BLaER1 treated with 17β-estradiol and CSF1 and Interleukin-3, amounts not matched to agents 10 nM and 100 nM (cell line): ENCODE results near the gene HHIPL1.
A peak's percentile ranks its signal among the peaks of the same experiment; 100 is the strongest.

Experiments used
- H3K27ac ChIP-seq, 11 experiments: shearing (Covaris generic); formaldehyde crosslinking; 2 replicates each; pipeline ENCODE4 v1.8.1; 2022
- H3K27me3 ChIP-seq, 11 experiments: shearing (Covaris generic); formaldehyde crosslinking; 2 replicates each; pipeline ENCODE4 v1.8.1; 2022
- H3K36me3 ChIP-seq, 11 experiments: shearing (Covaris generic); formaldehyde crosslinking; 2 replicates each; pipeline ENCODE4 v1.8.1; 2022
- H3K4me1 ChIP-seq, 10 experiments: shearing (Covaris generic); formaldehyde crosslinking; 2 replicates each; pipeline ENCODE4 v1.8.1; 2022
- H3K4me2 ChIP-seq, 11 experiments: shearing (Covaris generic); formaldehyde crosslinking; 2 replicates each; pipeline ENCODE4 v1.8.1; 2022
- H3K4me3 ChIP-seq, 10 experiments: shearing (Covaris generic); formaldehyde crosslinking; 2 replicates each; pipeline ENCODE4 v1.8.1; 2022
- H3K9ac ChIP-seq, 11 experiments: shearing (Covaris generic); formaldehyde crosslinking; 2 replicates each; pipeline ENCODE4 v1.8.1; 2022
- H3K9me3 ChIP-seq, 11 experiments: shearing (Covaris generic); formaldehyde crosslinking; replicated peaks in 1 of 11; 2 replicates each; pipeline ENCODE4 v1.8.1; 2022
- H4K20me1 ChIP-seq, 11 experiments: shearing (Covaris generic); formaldehyde crosslinking; 2 replicates each; pipeline ENCODE4 v1.8.1; 2022
- Cebpa-rat ChIP-seq, 11 experiments: shearing (Covaris generic); IDR thresholded peaks; 2 replicates each; pipeline ENCODE4 v1.8.1; 2022

HHIPL1 gene

GRCh38 chr14:99670361-99671234, 25.7 kb downstream of the HHIPL1 start:
- Histone ChIP-seq H3K36me3 (no peaks in the 10 kb centered on the region), H3K4me2 (peak overlapping the region in 3 of 11 experiments; percentile 78 to 86 (median 80); a peak in 3 of 22 replicates), H3K27ac (peak overlapping the region in 2 of 11 experiments; percentile 6 to 72; a peak in 4 of 22 replicates), H3K9ac (no peak overlapping the region), H3K9me3 (no peaks in the 10 kb centered on the region), H3K4me1 (peaks cover 41 to 59% (median 50%) of the 10 kb centered on the region in 10 experiments), H3K4me3 (no peak overlapping the region), H4K20me1 (no peaks in the 10 kb centered on the region), H3K27me3 (no peaks in the 10 kb centered on the region)
- no peak for TF ChIP-seq Cebpa-rat (IDR thresholded peaks at IDR 0.05)

GRCh38 chr14:99671235-99672224, 26.6 kb downstream of the HHIPL1 start:
- H3K4me3 ChIP-seq: no peak overlapping the region
- no peaks in the 10 kb centered on the region for H4K20me1 ChIP-seq
- peak overlapping the region; percentile 51 to 86 (median 78); a peak in 20 of 22 replicates for H3K27ac ChIP-seq
- TF ChIP-seq Cebpa-rat (IDR thresholded peaks at IDR 0.05): no peak
- H3K4me1 ChIP-seq: peaks cover 40 to 53% (median 45%) of the 10 kb centered on the region in 10 experiments
- H3K9ac ChIP-seq: peak overlapping the region in 7 of 11 experiments; percentile 38 to 66 (median 59); a peak in 11 of 22 replicates
- H3K27me3 ChIP-seq: no peaks in the 10 kb centered on the region
- no peaks in the 10 kb centered on the region for H3K36me3 ChIP-seq
- H3K9me3 ChIP-seq: no peaks in the 10 kb centered on the region; a peak in 1 of 22 replicates
- H3K4me2 ChIP-seq: peak overlapping the region; percentile 65 to 86 (median 80)

- Histone ChIP-seq H3K9me3 (peaks cover 7 to 11% (median 9%) of the 10 kb centered on the region in 11 experiments), H3K27me3 (no peaks in the 10 kb centered on the region), H3K27ac (peak overlapping the region; percentile 62 to 86 (median 78)), H3K4me1 (peaks cover 28 to 46% (median 42%) of the 10 kb centered on the region in 10 experiments), H3K9ac (peak overlapping the region; percentile 2 to 68 (median 58); a peak in 19 of 22 replicates), H3K4me3 (no peak overlapping the region), H3K4me2 (peak overlapping the region; percentile 65 to 86 (median 80)), H3K36me3 (peaks cover 0 to 5% (median 2%) of the 10 kb centered on the region in 11 experiments; a peak in 4 of 22 replicates), H4K20me1 (no peaks in the 10 kb centered on the region)
- no peak for TF ChIP-seq Cebpa-rat (IDR thresholded peaks at IDR 0.05)
These were observed 27.8 kb downstream of the HHIPL1 start for GRCh38 chr14:99672506-99673304.

GRCh38 chr14:99673305-99674063, 28.6 kb downstream of the HHIPL1 start:
- Histone ChIP-seq H3K4me2 (peak overlapping the region; percentile 65 to 86 (median 78)), H3K36me3 (peaks cover 0 to 10% (median 5%) of the 10 kb centered on the region in 11 experiments; a peak in 4 of 22 replicates), H4K20me1 (no peaks in the 10 kb centered on the region), H3K9ac (peak overlapping the region; percentile 2 to 68 (median 58); a peak in 15 of 22 replicates), H3K4me1 (peaks cover 22 to 38% (median 36%) of the 10 kb centered on the region in 10 experiments), H3K4me3 (no peak overlapping the region), H3K27ac (peak overlapping the region; percentile 62 to 86 (median 78)), H3K9me3 (peaks cover 15 to 19% (median 17%) of the 10 kb centered on the region in 11 experiments), H3K27me3 (no peaks in the 10 kb centered on the region)
- no peak for TF ChIP-seq Cebpa-rat (IDR thresholded peaks at IDR 0.05)

- H4K20me1 ChIP-seq: no peaks in the 10 kb centered on the region
- peaks cover 22 to 38% (median 36%) of the 10 kb centered on the region in 10 experiments for H3K4me1 ChIP-seq
- H3K4me2 ChIP-seq: no peak overlapping the region
- H3K9ac ChIP-seq: no peak overlapping the region
- H3K4me3 ChIP-seq: no peak overlapping the region
- H3K36me3 ChIP-seq: peaks cover 0 to 10% (median 5%) of the 10 kb centered on the region in 11 experiments; a peak in 4 of 22 replicates
- H3K27ac ChIP-seq: no peak overlapping the region
- H3K9me3 ChIP-seq: peaks cover 21 to 26% (median 23%) of the 10 kb centered on the region in 11 experiments
- no peak for TF ChIP-seq Cebpa-rat (IDR thresholded peaks at IDR 0.05)
- no peaks in the 10 kb centered on the region for H3K27me3 ChIP-seq
These were observed 29.2 kb downstream of the HHIPL1 start for GRCh38 chr14:99674064-99674650.

GRCh38 chr14:99674776-99675381, 29.9 kb downstream of the HHIPL1 start:
- Histone ChIP-seq H3K36me3 (peaks cover 0 to 10% (median 5%) of the 10 kb centered on the region in 11 experiments; a peak in 4 of 22 replicates), H3K4me3 (no peak overlapping the region), H3K27ac (no peak overlapping the region), H3K9me3 (peaks cover 21 to 30% (median 26%) of the 10 kb centered on the region in 11 experiments), H3K4me2 (no peak overlapping the region), H3K27me3 (no peaks in the 10 kb centered on the region), H3K4me1 (peaks cover 22 to 42% (median 36%) of the 10 kb centered on the region in 10 experiments), H3K9ac (no peak overlapping the region), H4K20me1 (no peaks in the 10 kb centered on the region)
- no peak for TF ChIP-seq Cebpa-rat (IDR thresholded peaks at IDR 0.05)

GRCh38 chr14:99675382-99675835, 30.5 kb downstream of the HHIPL1 start:
- peaks cover 22 to 42% (median 36%) of the 10 kb centered on the region in 10 experiments for H3K4me1 ChIP-seq
- H3K4me3 ChIP-seq: no peak overlapping the region
- H3K9me3 ChIP-seq: peaks cover 21 to 30% (median 26%) of the 10 kb centered on the region in 11 experiments
- no peak overlapping the region for H3K27ac ChIP-seq
- no peak overlapping the region for H3K4me2 ChIP-seq
- H3K9ac ChIP-seq: no peak overlapping the region
- TF ChIP-seq Cebpa-rat (IDR thresholded peaks at IDR 0.05): no peak
- peaks cover 0 to 10% (median 5%) of the 10 kb centered on the region in 11 experiments; a peak in 4 of 22 replicates for H3K36me3 ChIP-seq
- no peaks in the 10 kb centered on the region for H3K27me3 ChIP-seq
- H4K20me1 ChIP-seq: no peaks in the 10 kb centered on the region
